Measurements from ENCODE around the gene NFIA. TPM values are rescaled to one million over a fixed set of nuclear protein-coding genes. Genes with fewer than 3 reads are reported as not detected.

Gene NFIA
- total and polyA plus RNA-seq, 10 of the 15 experiments (the other 5 are each of a cell fraction or from before 2014, with no cell fraction given), result 0.10 to 0.16 TPM; not detected in 8

DNA sequence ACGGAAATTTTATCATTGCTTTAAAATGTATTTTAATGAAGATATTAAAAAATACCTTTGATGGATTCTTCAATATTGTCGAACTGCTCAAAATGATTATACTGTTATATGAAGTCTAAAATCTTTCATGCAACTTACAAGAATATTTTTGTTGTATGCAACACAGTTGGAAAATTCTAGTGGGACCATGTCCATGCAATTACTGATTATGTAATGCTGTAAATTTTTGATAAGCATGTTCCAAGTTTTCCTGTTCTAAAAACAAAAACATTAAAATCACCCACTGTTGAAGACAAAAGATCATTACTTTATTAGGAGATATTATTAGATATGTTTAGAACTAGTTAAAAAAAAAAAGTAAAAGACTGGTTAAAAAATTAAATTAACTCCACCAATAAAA, 132.8 kb downstream of the NFIA start (continued):
- TF ChIP-seq, protein P1, sequence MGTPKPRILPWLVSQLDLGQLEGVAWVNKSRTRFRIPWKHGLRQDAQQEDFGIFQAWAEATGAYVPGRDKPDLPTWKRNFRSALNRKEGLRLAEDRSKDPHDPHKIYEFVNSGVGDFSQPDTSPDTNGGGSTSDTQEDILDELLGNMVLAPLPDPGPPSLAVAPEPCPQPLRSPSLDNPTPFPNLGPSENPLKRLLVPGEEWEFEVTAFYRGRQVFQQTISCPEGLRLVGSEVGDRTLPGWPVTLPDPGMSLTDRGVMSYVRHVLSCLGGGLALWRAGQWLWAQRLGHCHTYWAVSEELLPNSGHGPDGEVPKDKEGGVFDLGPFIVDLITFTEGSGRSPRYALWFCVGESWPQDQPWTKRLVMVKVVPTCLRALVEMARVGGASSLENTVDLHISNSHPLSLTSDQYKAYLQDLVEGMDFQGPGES (IDR thresholded peaks at IDR 0.05), result no peak
- TF ChIP-seq ATF7 (IDR thresholded peaks at IDR 0.05; ENCODE audit: low read depth) (no peak), BRCA1 (IDR thresholded peaks at IDR 0.05; ENCODE audit: low read depth, low read length) (no peak), FOXK2 (IDR thresholded peaks at IDR 0.05) (no peak), IKZF2 (IDR thresholded peaks at IDR 0.05) (no peak), MYC (IDR thresholded peaks at IDR 0.05; ENCODE audit: insufficient read depth, insufficient read length, insufficient replicate concordance, low read length, severe bottlenecking) (no peak), SMARCA5 (IDR thresholded peaks at IDR 0.05) (no peak), EZH2 (IDR thresholded peaks at IDR 0.05; ENCODE audit: borderline replicate concordance, control insufficient read depth, low read depth, low read length) (no peak), MXI1 (IDR thresholded peaks at IDR 0.05; ENCODE audit: low read depth, low read length) (no peak), IKZF1 (conservative IDR thresholded peaks at IDR 0.05) (no peak), NBN (IDR thresholded peaks at IDR 0.05) (no peak), SUZ12 (IDR thresholded peaks at IDR 0.05; ENCODE audit: unreplicated experiment) (no peak)
- TF ChIP-seq, protein P2, sequence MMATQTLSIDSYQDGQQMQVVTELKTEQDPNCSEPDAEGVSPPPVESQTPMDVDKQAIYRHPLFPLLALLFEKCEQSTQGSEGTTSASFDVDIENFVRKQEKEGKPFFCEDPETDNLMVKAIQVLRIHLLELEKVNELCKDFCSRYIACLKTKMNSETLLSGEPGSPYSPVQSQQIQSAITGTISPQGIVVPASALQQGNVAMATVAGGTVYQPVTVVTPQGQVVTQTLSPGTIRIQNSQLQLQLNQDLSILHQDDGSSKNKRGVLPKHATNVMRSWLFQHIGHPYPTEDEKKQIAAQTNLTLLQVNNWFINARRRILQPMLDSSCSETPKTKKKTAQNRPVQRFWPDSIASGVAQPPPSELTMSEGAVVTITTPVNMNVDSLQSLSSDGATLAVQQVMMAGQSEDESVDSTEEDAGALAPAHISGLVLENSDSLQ (IDR thresholded peaks at IDR 0.05), result no peak
- TF ChIP-seq, protein P3, sequence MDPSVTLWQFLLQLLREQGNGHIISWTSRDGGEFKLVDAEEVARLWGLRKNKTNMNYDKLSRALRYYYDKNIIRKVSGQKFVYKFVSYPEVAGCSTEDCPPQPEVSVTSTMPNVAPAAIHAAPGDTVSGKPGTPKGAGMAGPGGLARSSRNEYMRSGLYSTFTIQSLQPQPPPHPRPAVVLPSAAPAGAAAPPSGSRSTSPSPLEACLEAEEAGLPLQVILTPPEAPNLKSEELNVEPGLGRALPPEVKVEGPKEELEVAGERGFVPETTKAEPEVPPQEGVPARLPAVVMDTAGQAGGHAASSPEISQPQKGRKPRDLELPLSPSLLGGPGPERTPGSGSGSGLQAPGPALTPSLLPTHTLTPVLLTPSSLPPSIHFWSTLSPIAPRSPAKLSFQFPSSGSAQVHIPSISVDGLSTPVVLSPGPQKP (IDR thresholded peaks at IDR 0.05; ENCODE audit: low read depth, low read length), result no peak

Measured in GM12878 (cell line).